K562 (cell line): Measurements from ENCODE around the gene LIX1L. TPM values are rescaled to one million over a fixed set of nuclear protein-coding genes. Genes with fewer than 3 reads are reported as not detected.
A peak's percentile ranks its signal among the peaks of the same experiment; 100 is the strongest.

ENCODE experiments used
- ATAC-seq: fragments of 200-7000 bp; cut with Tn5 transposase; 3 replicates; pipeline ENCODE4 v1.9.1; 2020; ENCODE audit warnings: moderate library complexity
- BruUV-seq: library from RNA; stranded (reverse); fragments of 400-500 nt; replicated peaks from 2 replicates; lab custom pipeline; 2021; lab: Mats Ljungman, UMichigan
- CTCF ChIA-PET: fragments of 300-600 bp; formaldehyde crosslinking; extraction: SDS; loops from one replicate; lab custom pipeline; 2021; ENCODE audit warnings: low intra/inter-chr PET ratio; lab: Yijun Ruan, JAX
- POLR2A ChIA-PET: fragments of 300-600, 350-650 bp; sonication (Branson Sonifier 250); formaldehyde crosslinking; extraction: SDS; loops from one replicate; lab custom pipeline; 2021; ENCODE audit warnings: antibody characterized with exemption, inconsistent platforms; lab: Yijun Ruan, JAX
- DNase-seq, 4 experiments: peaks; one replicate each; pipeline versions ENCODE4 v3.0.0 to v3.0.0-alpha.2; 2011 to 2018; ENCODE audit warnings: low spot score in 3 of 4, mixed read lengths in 3 of 4; ENCODE audit errors: extremely low read depth in 1 of 4
- FAIRE-seq: peaks from 2 replicates; lab custom pipeline; 2011; peaks lifted over from hg19 to GRCh38; lab: Jason Lieb, UNC
- H2AFZ ChIP-seq: 2 replicates; pipeline ENCODE4 v1.6.0; 2011; ENCODE audit warnings: low read depth, low read length, control low read depth, inconsistent platforms
- H3K27ac ChIP-seq: fragments of 200-600 bp; 3 replicates; pipeline ENCODE4 v1.8.0; 2011; ENCODE audit warnings: low read depth, mild to moderate bottlenecking, control low read depth, inconsistent platforms, low read length, moderate library complexity, mixed read lengths; ENCODE audit errors: extremely low read depth
- H3K27me3 ChIP-seq, 2 experiments: fragments of 300-600 bp in 1 of 2; 2 replicates in 1 of 2; 3 replicates in 1 of 2; pipeline versions ENCODE4 v1.6.0 to v1.8.0; 2011; ENCODE audit warnings: inconsistent platforms in 2 of 2, low read length in 2 of 2, mild to moderate bottlenecking in 1 of 2, mixed read lengths in 1 of 2, moderate library complexity in 1 of 2; ENCODE audit not compliant: control insufficient read depth in 2 of 2, insufficient read depth in 2 of 2
- H3K36me3 ChIP-seq: fragments of 300-600 bp; 3 replicates; pipeline ENCODE4 v1.8.0; 2011; ENCODE audit warnings: mild to moderate bottlenecking, low read length, inconsistent platforms; ENCODE audit not compliant: control insufficient read depth, insufficient read depth
- H3K4me1 ChIP-seq, 2 experiments: fragments of 200-600 bp in 1 of 2; replicated peaks in 1 of 2; 2 replicates in 1 of 2; 3 replicates in 1 of 2; pipeline versions ENCODE4 v1.5.1 to v1.8.0; 2011; ENCODE audit warnings: inconsistent platforms in 2 of 2, low read length in 2 of 2, mild to moderate bottlenecking in 1 of 2, mixed read lengths in 1 of 2, moderate library complexity in 1 of 2; ENCODE audit not compliant: control insufficient read depth in 2 of 2, insufficient read depth in 2 of 2
- H3K4me2 ChIP-seq: 2 replicates; pipeline ENCODE4 v1.6.1; 2011; ENCODE audit warnings: low read length, control low read depth, inconsistent platforms, mixed read lengths; ENCODE audit not compliant: insufficient read depth
- H3K4me3 ChIP-seq: fragments of 200-600 bp; sonication (generic), shearing (Covaris generic); 2 replicates; pipeline ENCODE4 v1.5.1; 2016; ENCODE audit warnings: control low read depth, inconsistent platforms
- H3K79me2 ChIP-seq: fragments of 200-600 bp; 3 replicates; pipeline ENCODE4 v1.8.0; 2011; ENCODE audit warnings: low read length, inconsistent platforms; ENCODE audit not compliant: control insufficient read depth, insufficient read depth
- H3K9ac ChIP-seq, 2 experiments: 2 replicates each; pipeline versions ENCODE4 v1.6.0 to v1.6.1; 2011; ENCODE audit warnings: low read depth in 2 of 2, low read length in 2 of 2, control low read depth in 1 of 2, inconsistent platforms in 1 of 2, mild to moderate bottlenecking in 1 of 2, mixed read lengths in 1 of 2; ENCODE audit not compliant: insufficient read depth in 1 of 2
- H3K9me1 ChIP-seq: one replicate; pipeline ENCODE4 v1.6.0; 2011; ENCODE audit warnings: inconsistent platforms, mild to moderate bottlenecking, low read length, moderate library complexity; ENCODE audit not compliant: control insufficient read depth, insufficient read depth
- H3K9me3 ChIP-seq: replicated peaks from 2 replicates; pipeline ENCODE4 v1.5.1; 2011; ENCODE audit warnings: low read depth, low read length, inconsistent platforms; ENCODE audit not compliant: control insufficient read depth, insufficient read depth
- H4K20me1 ChIP-seq: replicated peaks from 2 replicates; pipeline ENCODE4 v1.6.1; 2011; ENCODE audit warnings: low read length, inconsistent platforms, mixed read lengths; ENCODE audit not compliant: control insufficient read depth, insufficient read depth
- CHD4 ChIP-seq: fragments of 200-600 bp; sonication (generic); IDR thresholded peaks from 3 replicates; pipeline ENCODE4 v1.6.1; 2012; ENCODE audit warnings: low read depth, mild to moderate bottlenecking, mixed read lengths, low read length, inconsistent platforms; ENCODE audit not compliant: insufficient read depth, insufficient replicate concordance, poor library complexity, severe bottlenecking
- MAX ChIP-seq: sonication (generic); formaldehyde crosslinking; IDR thresholded peaks from 2 replicates; pipeline ENCODE4 v1.9.0; 2022; ENCODE audit warnings: mild to moderate bottlenecking, missing genetic modification reagents
- NFXL1 ChIP-seq: fragments of 450-650 bp; formaldehyde crosslinking; IDR thresholded peaks from 2 replicates; pipeline ENCODE4 v1.4.0; 2021; ENCODE audit warnings: mild to moderate bottlenecking
- SNAPC5 ChIP-seq: fragments of 250-450 bp; sonication (Bioruptor Pico); IDR thresholded peaks from 2 replicates; pipeline ENCODE4 v1.8.0; 2021; ENCODE audit warnings: moderate library complexity, mild to moderate bottlenecking, inconsistent platforms
- WGBS: fragments of 100-300 bp; shearing (Covaris generic); methylation state at CpG from one replicate; pipeline ENCODE4 v1.1.6; 2016; ENCODE audit warnings: low coverage, mixed read lengths; ENCODE audit not compliant: insufficient coverage; ENCODE audit errors: missing lambda C conversion rate; 5-methylcytosine and 5-hydroxymethylcytosine counted together
- in situ Hi-C: fragments of 300-500 bp; cut with MboI; formaldehyde crosslinking; loops from 4 replicates; pipeline ENCODE4 v1.15.0; 2018; ENCODE audit warnings: inconsistent platforms, mixed read lengths
- intact Hi-C: fragments of 100-400 bp; cut with micrococcal nuclease; formaldehyde crosslinking; loops from 2 replicates; pipeline ENCODE4 v1.14.2; 2022
- polyA plus RNA-seq, 8 experiments: library from polyadenylated mRNA; depleted of rRNA in 4 of 8; stranded (reverse) in 5 of 8; unstranded in 3 of 8; fragments of >200 nt; fragmentation: Nextera tagmentation in 2 of 8; fragmentation: Illumina TruSeq in 1 of 8; extraction: Ambion mirVana in 2 of 8; extraction: Trizol in 1 of 8; gene quantifications; 2 replicates each; pipeline versions ENCODE4 v1.2.1 to v1.2.3, GENCODE V29; 2011 to 2014; ENCODE audit warnings: inconsistent platforms in 1 of 8, missing spikeins in 1 of 8
- total RNA-seq, 7 experiments: library from RNA; depleted of rRNA in 6 of 7; stranded (reverse); fragments of >200 nt in 6 of 7; fragmentation: Illumina TruSeq in 2 of 7; extraction: Trizol in 2 of 7; gene quantifications; 2 replicates each; pipeline versions ENCODE4 v1.2.1 to v1.2.3, GENCODE V29; 2011 to 2021; ENCODE audit warnings: low replicate concordance in 1 of 7

LIX1L gene
- total and polyA plus RNA-seq, 9 of the 15 experiments (the other 6 are each of a cell fraction or from before 2014, with no cell fraction given), result 4.6 to 26.5 (median 12.5) TPM

- H3K9me3 ChIP-seq, result no peaks in the 10 kb centered on the region
- no peak for ATAC-seq
- DNase-seq, result no peak
- FAIRE-seq, result peak; percentile 35
- no peaks in the 10 kb centered on the region for H3K79me2 ChIP-seq
- no peaks in the 10 kb centered on the region for H4K20me1 ChIP-seq
- no TSS peak for BruUV-seq
- no peak overlapping the region for H2AFZ ChIP-seq
- in situ Hi-C loops, result no loop called here
- no peak overlapping the region for H3K27ac ChIP-seq
- H3K9ac ChIP-seq, result 0 out of 4 replicates have a peak overlapping the region, but pooled peaks of 1 of the 2 experiments have one; percentile 24
- intact Hi-C loops, result loop anchor here (5.0 kb wide), 1 partner anchor 65 kb away; the partner anchor contains the start of gene NUDT17
- ChIA-PET CTCF (no interaction called here), POLR2A (interaction anchor here (0.7 kb wide), 1 partner anchor 11 kb away, joined by 4 read pairs; no protein-coding TSS in a partner anchor)
- H3K36me3 ChIP-seq, result peaks cover 31% of the 10 kb centered on the region; the same call in 2 of the 3 replicates
- TF ChIP-seq SNAPC5 (CRISPR knock-in tag) (no peak), CHD4 (no peak), MAX (CRISPR knock-in tag) (no peak), NFXL1 (CRISPR knock-in tag) (no peak)
- no peak overlapping the region for H3K4me3 ChIP-seq
- H3K4me2 ChIP-seq, result no peak overlapping the region
- H3K4me1 ChIP-seq, result no peaks in the 10 kb centered on the region; a peak in 1 of 5 replicates
- WGBS, result 62% methylated on average over 9 of the region's 11 CpGs
- H3K27me3 ChIP-seq, result no peaks in the 10 kb centered on the region
- peaks cover 4% of the 10 kb centered on the region for H3K9me1 ChIP-seq
Measured at GRCh38 chr1:145912128-145912641, 45.6 kb downstream of the LIX1L start.
